ENCODE measurements around the gene PDE6B.
A peak's percentile ranks its signal among the peaks of the same experiment; 100 is the strongest.
"Not testable (repeated sequence)": the region's sequence is repeated elsewhere in the genome, so short reads cannot be mapped to it uniquely, and the experiment has no call there.

Gene PDE6B

GRCh38 chr4:704198-704891, 79.0 kb downstream of the PDE6B start:
- no peak for DNase-seq (ENCODE audit: low read depth in 2 of 2)

GRCh38 chr4:704971-705277, 79.6 kb downstream of the PDE6B start:
- DNase-seq (ENCODE audit: low read depth in 2 of 2), result no peak

- DNase-seq (ENCODE audit: low read depth in 2 of 2), result peak; percentile 97 to 99
Measured at GRCh38 chr4:705278-706082, 80.1 kb downstream of the PDE6B start, which contains the start of gene PCGF3. PCGF3 (plus strand) TSS chr4:705832; CDS start chr4:733681, 27,849 bp downstream.

DNA sequence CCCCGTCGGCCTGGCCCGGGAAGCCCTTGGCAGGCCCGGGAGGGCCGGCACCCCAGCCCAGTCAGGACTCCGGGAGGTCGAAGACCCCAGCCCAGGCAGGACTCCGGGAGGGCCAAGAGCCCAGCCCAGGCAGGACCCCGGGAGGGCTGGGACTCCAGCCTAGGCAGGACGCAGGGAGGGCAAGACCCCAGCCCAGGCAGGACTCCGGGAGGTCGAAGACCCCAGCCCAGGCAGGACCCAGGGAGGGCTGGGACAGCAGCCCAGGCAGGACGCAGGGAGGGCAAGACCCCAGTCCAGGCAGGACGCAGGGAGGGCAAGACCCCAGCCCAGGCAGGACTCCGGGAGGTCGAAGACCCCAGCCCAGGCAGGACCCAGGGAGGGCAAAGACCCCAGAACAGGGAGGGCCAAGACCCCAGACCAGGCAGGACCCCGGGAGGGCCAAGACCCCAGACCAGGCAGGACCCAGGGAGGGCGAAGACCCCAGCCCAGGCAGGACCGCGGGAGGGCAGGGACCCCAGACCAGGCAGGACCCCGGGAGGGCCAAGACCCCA, 80.8 kb downstream of the PDE6B start:
- not testable (repeated sequence) for DNase-seq (ENCODE audit: low read depth in 2 of 2)

DNA sequence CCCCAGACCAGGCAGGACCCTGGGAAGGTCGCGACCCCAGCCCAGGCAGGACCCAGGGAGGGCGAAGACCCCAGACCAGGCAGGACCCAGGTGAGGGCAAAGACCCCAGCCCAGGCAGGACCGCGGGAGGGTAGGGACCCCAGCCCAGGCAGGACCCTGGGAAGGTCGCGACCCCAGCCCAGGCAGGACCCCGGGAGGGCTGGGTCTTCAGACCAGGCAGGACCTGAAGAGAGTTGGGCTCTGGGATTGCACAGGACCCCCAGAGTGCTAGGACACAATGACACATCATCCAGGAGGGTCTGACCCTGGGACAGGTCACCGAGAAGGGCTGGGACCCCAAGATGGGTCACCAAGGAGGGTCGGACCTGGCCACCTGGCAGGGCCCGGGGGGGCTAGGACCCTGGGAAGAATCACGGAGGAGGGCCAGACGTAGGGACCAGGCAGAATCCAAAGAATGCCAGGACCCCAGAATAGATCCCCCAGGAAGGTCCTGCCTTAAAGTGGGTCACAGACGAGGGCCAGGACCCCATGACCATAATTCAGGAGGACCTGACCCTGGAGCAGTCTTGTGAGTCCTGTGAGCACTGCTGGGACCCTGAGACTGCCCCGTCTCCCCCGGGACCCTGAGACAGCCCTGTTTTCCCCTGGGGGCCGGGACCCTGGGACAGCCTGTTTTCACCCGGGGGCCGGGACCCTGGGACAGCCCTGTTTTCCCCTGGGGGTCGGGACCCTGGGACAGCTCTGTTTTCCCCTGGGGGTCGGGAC, 81.6 kb downstream of the PDE6B start:
- no peak for DNase-seq (ENCODE audit: low read depth in 2 of 2)

- no peak for DNase-seq (ENCODE audit: low read depth in 2 of 2)
Measured at GRCh38 chr4:707929-708630, 82.7 kb downstream of the PDE6B start.

- DNase-seq (ENCODE audit: low read depth in 2 of 2), result no peak
Measured at GRCh38 chr4:708631-708933, 83.2 kb downstream of the PDE6B start.

GRCh38 chr4:709348-709747, 84.0 kb downstream of the PDE6B start:
- no peak for DNase-seq (ENCODE audit: low read depth in 2 of 2)

GRCh38 chr4:710116-710515, 84.7 kb downstream of the PDE6B start:
- DNase-seq (ENCODE audit: low read depth in 2 of 2), result no peak

DNA sequence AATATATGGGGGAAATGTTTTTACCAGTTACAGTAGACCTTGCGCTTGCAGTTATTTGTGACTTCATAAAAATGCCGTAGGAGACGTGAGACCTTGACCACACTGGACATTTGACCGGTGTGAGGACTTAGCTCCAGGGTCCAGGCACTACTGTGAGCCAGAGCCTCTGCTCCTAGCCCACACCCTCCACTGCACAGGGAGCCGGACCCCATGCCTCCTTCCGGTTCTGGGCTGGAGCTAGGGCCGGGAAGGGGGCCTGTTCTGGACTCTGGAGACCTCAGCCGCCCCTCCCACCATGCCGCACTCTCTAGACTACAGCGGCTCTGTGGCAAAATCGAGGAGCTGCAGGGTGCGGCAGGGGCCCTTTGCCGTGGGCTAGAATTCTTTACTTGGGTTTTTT, 85.5 kb downstream of the PDE6B start:
- no peak for DNase-seq (ENCODE audit: low read depth in 2 of 2)

GRCh38 chr4:712093-712492, 86.7 kb downstream of the PDE6B start:
- no peak for DNase-seq (ENCODE audit: low read depth in 2 of 2)

DNA sequence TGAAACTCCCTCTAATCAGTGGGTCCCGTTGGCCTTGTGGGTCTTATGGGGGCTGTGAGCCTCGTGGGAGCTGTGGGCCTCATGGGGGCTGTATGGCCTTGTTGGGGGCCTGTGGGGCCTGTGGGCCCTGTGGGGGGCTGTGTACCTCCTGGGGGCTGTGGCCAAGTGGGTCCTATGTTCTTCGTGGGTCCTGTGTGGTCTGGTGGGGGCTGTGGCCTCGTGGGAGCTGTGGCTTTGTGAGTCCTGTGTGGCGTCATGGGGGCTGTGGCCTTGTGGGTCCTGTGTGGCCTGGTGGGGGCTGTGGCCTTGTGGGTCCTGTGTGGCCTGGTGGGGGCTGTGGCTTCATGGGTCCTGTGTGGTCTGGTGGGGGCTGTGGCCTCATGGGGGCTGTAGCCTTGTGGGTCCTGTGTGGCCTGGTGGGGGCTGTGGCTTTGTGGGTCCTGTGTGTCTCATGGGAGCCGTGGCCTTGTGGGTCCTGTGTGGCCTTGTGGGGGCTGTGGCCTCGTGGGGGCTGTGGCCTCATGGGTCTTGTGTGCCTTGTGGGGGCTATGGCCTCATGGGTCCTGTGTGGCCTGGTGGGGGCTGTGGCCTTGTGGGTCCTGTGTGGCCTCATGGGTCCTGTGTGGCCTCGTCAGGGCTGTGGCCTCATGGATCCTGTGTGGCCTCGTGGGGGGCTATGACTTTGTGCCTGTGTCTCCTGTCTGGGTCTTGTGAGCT, 87.7 kb downstream of the PDE6B start:
- DNase-seq (ENCODE audit: low read depth in 2 of 2), result no peak

- no peak for DNase-seq (ENCODE audit: low read depth in 2 of 2)
Measured at GRCh38 chr4:714087-714486, 88.7 kb downstream of the PDE6B start.

GRCh38 chr4:717601-718320, 92.4 kb downstream of the PDE6B start:
- no peak for DNase-seq (ENCODE audit: low read depth in 2 of 2)

GRCh38 chr4:718460-718859, 93.1 kb downstream of the PDE6B start:
- no peak for DNase-seq (ENCODE audit: low read depth in 2 of 2)
